SK-N-SH (cell line): ENCODE measurements around the gene TCF3. TPM values are rescaled to one million over a fixed set of nuclear protein-coding genes. Genes with fewer than 3 reads are reported as not detected.

ENCODE experiments used
- CTCF ChIA-PET: fragments of 300-600, 350-600 bp; formaldehyde crosslinking; extraction: SDS; loops from one replicate; lab custom pipeline; 2021; lab: Yijun Ruan, JAX
- POLR2A ChIA-PET: fragments of 350-600 bp; sonication (Branson Sonifier 250); formaldehyde crosslinking; extraction: SDS; loops from one replicate; lab custom pipeline; 2020; ENCODE audit warnings: antibody characterized with exemption, inconsistent platforms; lab: Yijun Ruan, JAX
- DNase-seq: peaks from one replicate; pipeline ENCODE4 v3.0.0; 2012
- H2AFZ ChIP-seq: fragments of 200-600 bp; sonication (generic); 2 replicates; pipeline ENCODE4 v1.8.1; 2016; ENCODE audit warnings: antibody characterized with exemption, mild to moderate bottlenecking, low read depth
- H3F3A ChIP-seq: fragments of 200-600 bp; sonication (generic); replicated peaks from 2 replicates; pipeline ENCODE3; 2016; ENCODE audit warnings: antibody characterized with exemption, mild to moderate bottlenecking; ENCODE audit not compliant: insufficient read depth
- H3K27ac ChIP-seq, 2 experiments: fragments of 200-500 bp in 1 of 2; fragments of 200-600 bp in 1 of 2; sonication (Bioruptor generic) in 1 of 2; sonication (generic), shearing (Covaris generic) in 1 of 2; 2 replicates each; pipeline versions ENCODE4 v1.5.1 to v1.6.1; 2014 to 2016; ENCODE audit warnings: low read depth in 2 of 2, inconsistent platforms in 1 of 2, low read length in 1 of 2, mild to moderate bottlenecking in 1 of 2, mixed read lengths in 1 of 2
- H3K27me3 ChIP-seq: fragments of 200-600 bp; sonication (generic), shearing (Covaris generic); 2 replicates; pipeline ENCODE4 v1.6.1; 2016; ENCODE audit warnings: mixed run types; ENCODE audit not compliant: insufficient read depth
- H3K36me3 ChIP-seq, 2 experiments: fragments of 200-500 bp in 1 of 2; fragments of 200-600 bp in 1 of 2; sonication (Bioruptor generic) in 1 of 2; sonication (generic) in 1 of 2; replicated peaks in 1 of 2; 2 replicates each; pipeline versions ENCODE3 to v1.5.1; 2014 to 2016; ENCODE audit warnings: low read length in 1 of 2, mild to moderate bottlenecking in 1 of 2; ENCODE audit not compliant: insufficient read depth in 2 of 2, control insufficient read depth in 1 of 2
- H3K4me1 ChIP-seq, 2 experiments: fragments of 200-500 bp in 1 of 2; fragments of 200-600 bp in 1 of 2; sonication (Bioruptor generic) in 1 of 2; sonication (generic), shearing (Covaris generic) in 1 of 2; 2 replicates each; pipeline versions ENCODE4 v1.5.1 to v1.6.1; 2014 to 2016; ENCODE audit warnings: low read depth in 1 of 2, low read length in 1 of 2, mixed run types in 1 of 2; ENCODE audit not compliant: insufficient read depth in 2 of 2, control insufficient read depth in 1 of 2
- H3K4me2 ChIP-seq: fragments of 200-600 bp; sonication (generic), shearing (Covaris generic); 2 replicates; pipeline ENCODE4 v1.6.1; 2017; ENCODE audit warnings: mixed run types
- H3K4me3 ChIP-seq, 2 experiments: fragments of 200-500 bp in 1 of 2; fragments of 200-600 bp in 1 of 2; sonication (Bioruptor generic) in 1 of 2; sonication (generic), shearing (Covaris generic) in 1 of 2; 2 replicates each; pipeline versions ENCODE4 v1.5.1 to v1.8.1; 2014 to 2016; ENCODE audit warnings: low read depth in 2 of 2, inconsistent platforms in 1 of 2, low read length in 1 of 2, mild to moderate bottlenecking in 1 of 2, mixed read lengths in 1 of 2, moderate library complexity in 1 of 2
- H3K79me2 ChIP-seq: fragments of 200-600 bp; sonication (generic); 2 replicates; pipeline ENCODE4 v1.8.1; 2017; ENCODE audit warnings: mild to moderate bottlenecking; ENCODE audit not compliant: insufficient read depth
- H3K9ac ChIP-seq: fragments of 200-600 bp; sonication (generic); 2 replicates; pipeline ENCODE4 v1.6.1; 2017; ENCODE audit warnings: mixed run types
- H3K9me2 ChIP-seq: fragments of 200-600 bp; sonication (generic); 2 replicates; pipeline ENCODE4 v1.6.1; 2017; ENCODE audit warnings: mixed run types
- H3K9me3 ChIP-seq: fragments of 200-600 bp; sonication (generic); 2 replicates; pipeline ENCODE4 v1.6.1; 2017; ENCODE audit warnings: mixed run types, mild to moderate bottlenecking, moderate library complexity
- H4K20me1 ChIP-seq: fragments of 200-600 bp; sonication (generic); 2 replicates; pipeline ENCODE4 v1.6.1; 2017; ENCODE audit warnings: mild to moderate bottlenecking, mixed run types; ENCODE audit not compliant: insufficient read depth
- CHD2 ChIP-seq: fragments of 150-350 bp; IDR thresholded peaks from 2 replicates; pipeline ENCODE4 v1.6.1; 2018; ENCODE audit warnings: low read length; ENCODE audit not compliant: partially characterized antibody
- EP300 ChIP-seq, 2 experiments: IDR thresholded peaks; 2 replicates each; pipeline versions ENCODE4 v1.4.0 to v1.6.1; 2012; ENCODE audit warnings: borderline replicate concordance in 1 of 2, low read depth in 1 of 2, low read length in 1 of 2
- FOSL2 ChIP-seq: IDR thresholded peaks from 2 replicates; pipeline ENCODE4 v1.4.0; 2012; ENCODE audit warnings: low read depth, mild to moderate bottlenecking, moderate library complexity, borderline replicate concordance
- FOXJ3 ChIP-seq: sonication (generic); formaldehyde crosslinking; IDR thresholded peaks from 2 replicates; pipeline ENCODE4 v1.5.1; 2020; ENCODE audit warnings: mild to moderate bottlenecking, missing genetic modification reagents
- FOXM1 ChIP-seq: IDR thresholded peaks from 2 replicates; pipeline ENCODE4 v1.4.0; 2012; ENCODE audit warnings: low read depth, mild to moderate bottlenecking
- GATA2 ChIP-seq: sonication (generic); formaldehyde crosslinking; IDR thresholded peaks from 2 replicates; pipeline ENCODE4 v1.5.0; 2020; ENCODE audit warnings: mild to moderate bottlenecking, missing genetic modification reagents
- MXI1 ChIP-seq: IDR thresholded peaks from 2 replicates; pipeline ENCODE4 v1.6.1; 2012; ENCODE audit warnings: mild to moderate bottlenecking, low read depth, low read length, improper control_type of control experiment
- NRF1 ChIP-seq: IDR thresholded peaks from 2 replicates; pipeline ENCODE4 v1.6.1; 2012; ENCODE audit warnings: low read depth, mild to moderate bottlenecking, low read length
- POLR2AphosphoS5 ChIP-seq: IDR thresholded peaks from 2 replicates; pipeline ENCODE4 v1.6.1; 2012; ENCODE audit warnings: low read depth, low read length
- RAD21 ChIP-seq: IDR thresholded peaks from 2 replicates; pipeline ENCODE4 v1.6.1; 2012; ENCODE audit warnings: mild to moderate bottlenecking, low read length
- RFX5 ChIP-seq: IDR thresholded peaks from 2 replicates; pipeline ENCODE4 v1.6.1; 2012; ENCODE audit warnings: mild to moderate bottlenecking, improper control_type of control experiment, low read length
- RXRA ChIP-seq: IDR thresholded peaks from 2 replicates; pipeline ENCODE4 v1.4.0; 2012; ENCODE audit warnings: low read depth, mild to moderate bottlenecking, borderline replicate concordance
- TAF1 ChIP-seq: IDR thresholded peaks from 2 replicates; pipeline ENCODE4 v1.6.1; 2012; ENCODE audit warnings: low read depth, mild to moderate bottlenecking, low read length, moderate library complexity, borderline replicate concordance
- WGBS: methylation state at CpG from one replicate; pipeline ENCODE4 v1.1.6; 2017; ENCODE audit warnings: low lambda C conversion rate; 5-methylcytosine and 5-hydroxymethylcytosine counted together
- polyA plus RNA-seq, 3 experiments: library from polyadenylated mRNA; depleted of rRNA; stranded (reverse); fragments of >200 nt; gene quantifications; 2 replicates each; pipeline ENCODE4 v1.2.3, GENCODE V29; 2012
- TF ChIP-seq, protein P1 (sequence below): IDR thresholded peaks from 2 replicates; pipeline ENCODE4 v1.4.0; 2012; ENCODE audit warnings: low read depth, borderline replicate concordance
- TF ChIP-seq, protein P2 (sequence below): fragments of 200-600 bp; sonication (generic); IDR thresholded peaks from 2 replicates; pipeline ENCODE4 v1.6.1; 2017; ENCODE audit warnings: antibody characterized with exemption, mild to moderate bottlenecking, moderate library complexity
- TF ChIP-seq, protein P3 (sequence below): IDR thresholded peaks from 2 replicates; pipeline ENCODE4 v1.4.0; 2012; ENCODE audit warnings: low read depth, borderline replicate concordance

The TCF3 gene
- polyA plus RNA-seq, 1 of the 3 experiments (the other 2 are of a cell fraction): 104 TPM

DNA sequence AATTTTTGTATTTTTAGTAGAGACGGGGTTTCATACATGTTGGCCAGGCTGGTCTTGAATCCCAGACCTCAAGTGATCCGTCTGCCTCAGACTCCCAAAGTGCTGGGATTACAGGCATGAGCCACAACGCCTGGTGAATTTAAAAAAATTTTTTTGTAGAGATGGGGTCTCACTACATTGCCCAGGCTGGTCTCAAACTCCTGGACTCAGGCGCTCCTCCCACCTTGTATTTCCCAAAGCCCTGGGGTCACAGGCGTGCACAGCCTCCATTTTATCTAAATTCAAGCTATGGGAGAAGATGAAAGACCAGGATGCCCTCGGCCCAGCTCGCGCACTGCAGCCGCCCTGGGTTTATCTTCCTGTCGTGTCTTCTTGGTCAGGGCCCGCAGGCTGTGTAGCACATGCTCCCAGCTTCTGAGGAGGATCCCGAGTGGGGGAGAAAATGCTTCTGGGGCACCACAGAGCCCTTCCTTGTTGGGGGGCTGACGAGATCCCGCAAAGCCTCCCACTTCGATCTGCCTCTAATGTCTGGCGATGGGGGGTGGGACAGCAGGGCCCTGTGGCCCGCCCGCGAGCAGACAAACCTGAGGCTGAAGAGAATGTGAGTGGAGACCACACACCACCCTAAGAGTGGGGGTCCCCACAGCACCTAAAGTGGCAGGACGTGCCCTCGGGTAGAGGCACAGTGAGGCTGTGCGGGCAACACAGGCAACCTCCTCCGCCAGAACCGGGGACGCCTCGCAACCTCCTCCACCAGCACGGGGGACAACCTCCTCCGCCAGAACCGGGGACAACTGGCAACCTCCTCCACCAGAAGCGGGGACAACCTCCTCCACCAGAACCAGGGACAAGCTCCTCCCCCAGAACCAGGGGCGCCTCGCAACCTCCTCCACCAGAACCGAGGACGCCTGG, 15.8 kb downstream of the TCF3 start:
- H3K9me3 ChIP-seq: no peaks in the 10 kb centered on the region
- WGBS: 99% methylated on average over 24 of the region's 34 CpGs
- H3K4me1 ChIP-seq: no peaks in the 10 kb centered on the region
- H3K9ac ChIP-seq: no peak overlapping the region
- no peak overlapping the region for H2AFZ ChIP-seq
- ChIA-PET CTCF (interaction anchor here (1.2 to 1.7 kb wide), 2 partner anchors 14 to 190 kb away, joined by 4 to 5 read pairs; no protein-coding TSS in a partner anchor), POLR2A (no interaction called here)
- TF ChIP-seq FOXJ3 (CRISPR knock-in tag): no peak
- no peak for TF ChIP-seq FOSL2
- TF ChIP-seq RXRA: no peak
- no peak for TF ChIP-seq CHD2
- TF ChIP-seq TAF1: no peak
- TF ChIP-seq POLR2AphosphoS5: no peak
- no peak for TF ChIP-seq NRF1
- TF ChIP-seq, protein P1, sequence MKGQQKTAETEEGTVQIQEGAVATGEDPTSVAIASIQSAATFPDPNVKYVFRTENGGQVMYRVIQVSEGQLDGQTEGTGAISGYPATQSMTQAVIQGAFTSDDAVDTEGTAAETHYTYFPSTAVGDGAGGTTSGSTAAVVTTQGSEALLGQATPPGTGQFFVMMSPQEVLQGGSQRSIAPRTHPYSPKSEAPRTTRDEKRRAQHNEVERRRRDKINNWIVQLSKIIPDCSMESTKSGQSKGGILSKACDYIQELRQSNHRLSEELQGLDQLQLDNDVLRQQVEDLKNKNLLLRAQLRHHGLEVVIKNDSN: no peak
- TF ChIP-seq RFX5: no peak
- no peak for TF ChIP-seq RAD21
- no peak for TF ChIP-seq FOXM1
- no peak for TF ChIP-seq MXI1
- TF ChIP-seq, protein P2, sequence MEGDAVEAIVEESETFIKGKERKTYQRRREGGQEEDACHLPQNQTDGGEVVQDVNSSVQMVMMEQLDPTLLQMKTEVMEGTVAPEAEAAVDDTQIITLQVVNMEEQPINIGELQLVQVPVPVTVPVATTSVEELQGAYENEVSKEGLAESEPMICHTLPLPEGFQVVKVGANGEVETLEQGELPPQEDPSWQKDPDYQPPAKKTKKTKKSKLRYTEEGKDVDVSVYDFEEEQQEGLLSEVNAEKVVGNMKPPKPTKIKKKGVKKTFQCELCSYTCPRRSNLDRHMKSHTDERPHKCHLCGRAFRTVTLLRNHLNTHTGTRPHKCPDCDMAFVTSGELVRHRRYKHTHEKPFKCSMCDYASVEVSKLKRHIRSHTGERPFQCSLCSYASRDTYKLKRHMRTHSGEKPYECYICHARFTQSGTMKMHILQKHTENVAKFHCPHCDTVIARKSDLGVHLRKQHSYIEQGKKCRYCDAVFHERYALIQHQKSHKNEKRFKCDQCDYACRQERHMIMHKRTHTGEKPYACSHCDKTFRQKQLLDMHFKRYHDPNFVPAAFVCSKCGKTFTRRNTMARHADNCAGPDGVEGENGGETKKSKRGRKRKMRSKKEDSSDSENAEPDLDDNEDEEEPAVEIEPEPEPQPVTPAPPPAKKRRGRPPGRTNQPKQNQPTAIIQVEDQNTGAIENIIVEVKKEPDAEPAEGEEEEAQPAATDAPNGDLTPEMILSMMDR: no peak
- TF ChIP-seq EP300 (IDR thresholded peaks at IDR 0.05; ENCODE audit: borderline replicate concordance in 1 of 2, low read depth in 1 of 2, low read length in 1 of 2): no peak
- no peak for TF ChIP-seq GATA2 (CRISPR knock-in tag)
- TF ChIP-seq, protein P3, sequence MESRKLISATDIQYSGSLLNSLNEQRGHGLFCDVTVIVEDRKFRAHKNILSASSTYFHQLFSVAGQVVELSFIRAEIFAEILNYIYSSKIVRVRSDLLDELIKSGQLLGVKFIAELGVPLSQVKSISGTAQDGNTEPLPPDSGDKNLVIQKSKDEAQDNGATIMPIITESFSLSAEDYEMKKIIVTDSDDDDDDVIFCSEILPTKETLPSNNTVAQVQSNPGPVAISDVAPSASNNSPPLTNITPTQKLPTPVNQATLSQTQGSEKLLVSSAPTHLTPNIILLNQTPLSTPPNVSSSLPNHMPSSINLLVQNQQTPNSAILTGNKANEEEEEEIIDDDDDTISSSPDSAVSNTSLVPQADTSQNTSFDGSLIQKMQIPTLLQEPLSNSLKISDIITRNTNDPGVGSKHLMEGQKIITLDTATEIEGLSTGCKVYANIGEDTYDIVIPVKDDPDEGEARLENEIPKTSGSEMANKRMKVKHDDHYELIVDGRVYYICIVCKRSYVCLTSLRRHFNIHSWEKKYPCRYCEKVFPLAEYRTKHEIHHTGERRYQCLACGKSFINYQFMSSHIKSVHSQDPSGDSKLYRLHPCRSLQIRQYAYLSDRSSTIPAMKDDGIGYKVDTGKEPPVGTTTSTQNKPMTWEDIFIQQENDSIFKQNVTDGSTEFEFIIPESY: no peak
- H3K9me2 ChIP-seq: no peaks in the 10 kb centered on the region
- no peak for DNase-seq
- peaks cover 74% of the 10 kb centered on the region for H3K79me2 ChIP-seq
- H3K36me3 ChIP-seq: peaks cover 28 to 48% of the 10 kb centered on the region in 2 experiments
- H3K27ac ChIP-seq: no peak overlapping the region
- peaks cover 33% of the 10 kb centered on the region for H4K20me1 ChIP-seq
- H3F3A ChIP-seq: no peaks in the 10 kb centered on the region
- H3K4me3 ChIP-seq: no peak overlapping the region
- H3K4me2 ChIP-seq: no peak overlapping the region
- H3K27me3 ChIP-seq: no peaks in the 10 kb centered on the region
